Measurements from ENCODE around the gene ABHD8. TPM values are rescaled to one million over a fixed set of nuclear protein-coding genes. Genes with fewer than 3 reads are reported as not detected.
A peak's percentile ranks its signal among the peaks of the same experiment; 100 is the strongest.
"Not testable (repeated sequence)": the region's sequence is repeated elsewhere in the genome, so short reads cannot be mapped to it uniquely, and the experiment has no call there.

The ABHD8 gene
- total RNA-seq, 2 donors from 2014 or later: 11.2 to 11.6 TPM

DNA sequence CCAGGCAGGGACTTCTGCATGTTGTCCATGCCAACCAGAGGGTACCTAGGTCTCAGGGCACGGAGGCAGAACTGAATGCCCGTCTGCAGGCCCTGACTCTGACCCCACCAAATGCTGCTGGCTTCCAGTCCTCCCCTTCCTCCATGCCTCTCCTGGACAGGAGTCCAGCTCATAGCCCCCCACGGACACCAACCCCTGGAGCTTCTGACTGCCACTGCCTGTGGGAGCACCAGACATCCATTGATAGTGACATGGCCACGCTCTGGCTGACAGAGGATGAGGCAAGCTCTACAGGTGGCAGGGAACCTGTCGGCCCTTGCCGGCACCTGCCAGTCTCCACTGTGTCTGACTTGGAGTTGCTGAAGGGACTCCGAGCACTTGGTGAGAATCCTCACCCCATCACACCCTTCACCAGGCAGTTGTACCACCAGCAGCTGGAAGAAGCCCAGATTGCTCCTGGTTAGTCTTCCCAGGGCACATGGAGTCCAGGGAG is 19.7 kb downstream of the ABHD8 start:
- intact Hi-C loops (cut with DNase I): loop anchor here in 1 of 2 donors (5.0 to 10.0 kb wide), 2 partner anchors 79 to 216 kb away; no protein-coding TSS in a partner anchor
- ATAC-seq (no peak), DNase-seq (no peak)

DNA sequence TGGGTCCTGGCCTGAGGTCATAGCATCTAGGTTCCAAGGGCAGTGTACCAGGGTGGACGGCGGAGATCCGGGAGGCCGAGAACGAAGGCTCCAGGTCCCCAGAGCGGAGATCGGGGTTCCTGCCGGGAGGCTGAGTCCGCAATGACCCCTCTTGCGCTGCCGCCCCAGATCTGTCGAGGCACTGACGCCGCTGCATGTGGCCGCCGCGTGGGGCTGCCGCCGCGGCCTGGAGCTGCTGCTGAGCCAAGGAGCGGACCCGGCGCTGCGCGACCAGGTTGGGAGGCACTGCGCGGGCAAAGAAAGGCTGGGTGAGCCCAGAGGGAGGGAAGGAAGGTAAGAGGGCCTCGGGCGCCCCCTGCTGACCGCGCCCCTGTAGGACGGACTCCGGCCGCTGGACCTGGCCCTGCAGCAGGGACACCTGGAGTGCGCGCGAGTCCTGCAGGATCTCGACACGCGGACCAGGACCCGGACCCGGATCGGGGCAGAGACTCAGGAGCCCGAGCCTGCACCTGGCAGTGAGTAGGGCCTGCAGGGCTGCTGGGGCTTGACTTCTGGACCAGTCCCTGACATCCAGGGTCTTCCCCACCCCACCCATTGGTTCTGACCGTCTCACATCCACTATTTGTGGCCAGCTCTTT is 20.6 kb downstream of the ABHD8 start:
- intact Hi-C loops (cut with DNase I): loop anchor here (1.0 to 10.0 kb wide), 3 partner anchors 78 to 215 kb away; no protein-coding TSS in a partner anchor
- DNase-seq: peak; percentile 85
- peak; percentile 95 to 96 for ATAC-seq

DNA sequence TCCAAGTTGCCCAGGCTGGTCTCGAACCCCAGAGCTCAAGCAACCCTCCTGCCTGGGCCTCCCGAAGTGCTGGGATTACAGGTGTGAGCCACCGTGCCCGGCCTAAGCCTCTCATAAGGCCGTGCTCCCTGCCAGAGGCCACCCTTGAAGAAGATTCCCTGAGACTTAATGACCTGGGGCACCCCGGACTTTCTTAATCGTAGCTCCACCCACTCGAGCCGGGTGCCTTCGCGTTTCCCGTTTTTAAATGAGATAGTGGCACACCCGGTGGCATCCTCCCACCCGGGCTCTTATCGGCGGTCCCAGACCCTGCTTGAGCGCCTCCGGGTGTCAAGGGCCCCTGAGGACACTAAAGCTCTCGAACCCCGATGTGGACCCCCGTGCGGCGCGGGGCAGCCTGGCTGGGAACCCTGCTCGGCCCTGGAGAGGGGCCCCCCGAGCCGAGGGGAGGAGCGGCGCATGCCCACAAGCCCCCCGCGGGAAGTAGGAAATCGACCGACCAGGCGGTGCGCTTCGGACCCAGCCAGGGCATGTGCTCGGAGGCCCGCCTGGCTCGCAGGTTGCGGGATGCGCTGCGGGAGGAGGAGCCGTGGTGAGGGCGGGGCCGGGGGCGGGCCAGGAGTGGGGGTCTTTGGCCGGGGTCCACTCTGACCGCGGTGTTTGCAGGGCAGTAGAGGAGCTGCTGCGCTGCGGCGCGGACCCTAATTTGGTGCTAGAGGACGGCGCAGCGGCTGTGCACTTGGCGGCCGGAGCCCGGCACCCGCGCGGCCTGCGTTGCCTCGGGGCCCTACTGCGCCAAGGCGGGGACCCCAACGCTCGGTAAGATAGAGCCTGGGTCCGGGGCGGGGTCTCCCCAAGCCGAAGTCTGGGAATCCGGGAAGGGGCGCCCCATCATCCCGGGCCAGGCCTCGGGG is 21.6 kb downstream of the ABHD8 start, which contains the start of gene ANKLE1:
TSS of gene ANKLE1 (plus strand) at position 511 of the 914 bp plus-strand sequence. CDS start at position 531, 20 bp downstream.
- DNase-seq: no peak
- intact Hi-C loops (cut with DNase I): loop anchor here (1.0 to 10.0 kb wide), 3 partner anchors 77 to 214 kb away; no protein-coding TSS in a partner anchor
- peak; percentile 40 to 56 for ATAC-seq

DNA sequence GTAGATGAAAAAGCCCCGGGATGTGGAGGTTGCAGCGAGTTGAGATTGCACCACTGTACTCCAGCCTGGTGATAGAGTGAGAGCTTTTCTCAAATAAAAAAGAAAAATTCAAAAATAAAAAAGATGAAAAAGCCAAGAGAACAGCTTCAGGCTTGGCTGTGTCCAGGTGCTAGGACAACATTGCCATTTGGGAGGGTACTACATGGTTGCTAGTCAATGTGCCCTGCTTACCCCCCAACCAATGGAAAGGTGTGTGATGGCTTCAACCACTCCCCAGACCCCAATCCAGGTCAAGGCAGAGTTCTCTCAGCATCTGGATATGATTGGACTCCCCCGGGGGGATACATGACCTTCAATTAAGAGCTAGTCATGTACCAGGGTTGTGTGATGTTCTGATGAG is 23.8 kb downstream of the ABHD8 start:
- intact Hi-C loops (cut with DNase I): no loop called here
- ATAC-seq: no peak
- DNase-seq: no peak

DNA sequence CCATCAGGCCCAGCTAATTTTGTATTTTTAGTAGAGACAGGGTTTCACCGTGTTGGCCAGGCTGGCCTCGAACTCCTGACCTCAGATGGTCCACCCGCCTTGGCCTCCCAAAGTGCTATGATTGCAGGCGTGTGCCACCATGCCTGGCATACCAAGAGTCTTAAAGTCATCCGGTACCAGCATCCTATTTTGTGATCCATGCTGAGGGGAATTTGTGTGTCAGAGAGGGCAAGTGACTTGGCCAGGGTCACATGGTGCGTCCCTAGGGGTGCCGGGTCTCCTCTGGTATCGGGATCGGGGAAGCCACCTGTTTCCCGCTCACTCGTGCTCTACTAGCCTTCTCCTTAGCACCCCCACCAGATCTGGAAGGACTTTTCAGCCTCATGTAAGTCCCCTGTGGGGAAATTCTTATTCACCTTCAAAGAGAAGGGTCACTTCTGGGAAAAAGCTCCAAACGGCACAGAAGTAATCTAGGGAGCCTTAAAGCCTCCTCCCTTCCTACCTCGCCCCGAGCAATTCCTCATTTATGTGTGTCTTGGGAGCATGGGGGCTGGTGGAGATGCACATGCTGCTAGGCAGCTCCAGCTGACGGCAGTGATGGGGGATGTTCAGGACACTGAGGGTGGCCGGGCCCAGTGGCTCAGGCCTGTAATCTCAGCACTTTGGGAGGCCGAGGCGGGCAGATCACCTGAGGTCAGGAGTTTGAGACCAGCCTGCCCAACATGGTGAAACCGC is 27.6 kb downstream of the ABHD8 start:
- intact Hi-C loops (cut with DNase I): no loop called here
- no peak for DNase-seq
- no peak for ATAC-seq

DNA sequence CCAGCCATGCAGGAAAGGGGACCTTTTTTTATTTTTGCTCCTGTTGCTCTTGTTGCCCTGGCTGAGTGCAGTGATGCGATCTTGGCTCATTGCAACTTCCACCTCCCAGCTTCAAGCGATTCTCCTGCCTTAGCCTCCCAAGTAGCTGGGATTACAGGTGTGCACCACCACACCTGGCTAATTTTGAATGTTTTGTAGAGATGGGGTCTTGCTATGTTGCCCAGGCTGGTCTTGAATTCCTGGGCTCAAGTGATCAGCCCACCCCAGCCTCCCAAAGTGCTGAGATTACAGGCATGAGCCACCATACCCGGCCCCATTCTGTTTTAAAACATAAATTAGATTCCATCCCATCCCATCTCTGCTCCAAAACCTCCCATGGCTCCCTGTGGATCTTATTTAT is 28.3 kb downstream of the ABHD8 start:
- ATAC-seq; DNase-seq; intact Hi-C loops (cut with DNase I): not testable (repeated sequence)

DNA sequence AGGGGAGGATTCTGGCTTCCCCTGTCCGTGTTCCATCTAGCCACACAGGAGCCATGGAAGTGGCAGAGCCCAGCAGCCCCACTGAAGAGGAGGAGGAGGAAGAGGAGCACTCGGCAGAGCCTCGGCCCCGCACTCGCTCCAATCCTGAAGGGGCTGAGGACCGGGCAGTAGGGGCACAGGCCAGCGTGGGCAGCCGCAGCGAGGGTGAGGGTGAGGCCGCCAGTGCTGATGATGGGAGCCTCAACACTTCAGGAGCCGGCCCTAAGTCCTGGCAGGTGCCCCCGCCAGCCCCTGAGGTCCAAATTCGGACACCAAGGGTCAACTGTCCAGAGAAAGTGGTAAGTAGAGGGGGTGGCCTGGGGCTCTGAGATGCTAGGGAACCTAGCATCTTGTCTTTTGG is 34.5 kb downstream of the ABHD8 start:
- no peak for DNase-seq
- no peak for ATAC-seq
- intact Hi-C loops (cut with DNase I): no loop called here

DNA sequence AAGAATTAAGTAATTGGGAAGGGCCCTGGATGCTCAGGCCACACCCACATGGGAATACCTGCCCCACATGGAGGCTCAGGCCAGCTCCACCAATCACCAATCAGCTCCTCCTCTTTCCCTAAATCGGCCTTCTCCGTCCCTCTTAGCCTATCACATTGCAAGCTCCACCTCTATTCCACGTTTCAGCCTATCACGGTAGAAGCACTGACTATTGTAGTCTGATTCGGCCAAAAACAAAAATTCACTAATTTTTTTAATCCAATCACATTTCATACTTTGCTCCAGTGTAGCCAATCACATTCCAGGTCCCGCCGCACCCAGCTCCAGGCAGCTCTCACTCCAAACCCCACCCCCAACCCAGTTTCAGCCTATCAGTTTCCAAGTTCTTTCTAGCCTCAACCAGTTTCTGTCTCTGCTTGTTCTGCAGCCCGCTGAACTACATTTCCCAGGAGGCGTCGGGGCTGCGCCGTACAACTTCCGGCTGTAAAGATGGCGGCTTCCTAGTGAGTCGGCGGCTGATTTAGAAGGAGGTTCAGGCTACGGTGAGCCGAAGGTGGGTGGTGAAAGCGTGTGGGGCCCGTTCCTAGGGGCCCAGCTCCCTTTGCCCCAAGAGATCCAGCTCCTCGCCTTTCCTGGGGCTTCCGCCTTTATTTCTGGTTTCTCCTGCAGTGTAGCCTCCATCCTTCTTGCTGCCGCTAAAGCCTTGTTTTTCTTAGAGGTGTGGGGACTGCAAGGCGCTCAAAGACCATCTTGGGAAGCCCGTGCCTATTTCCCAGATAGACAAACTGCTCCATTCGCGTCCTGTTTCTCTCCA is 36.0 kb downstream of the ABHD8 start, which contains the start of gene BABAM1:
TSS of gene BABAM1 (plus strand) at position 469 of the 814 bp plus-strand sequence. CDS start 1,364 bp downstream, outside the sequence.
- DNase-seq: peak; percentile 95
- intact Hi-C loops (cut with DNase I): no loop called here
- peak; percentile 98 for ATAC-seq

DNA sequence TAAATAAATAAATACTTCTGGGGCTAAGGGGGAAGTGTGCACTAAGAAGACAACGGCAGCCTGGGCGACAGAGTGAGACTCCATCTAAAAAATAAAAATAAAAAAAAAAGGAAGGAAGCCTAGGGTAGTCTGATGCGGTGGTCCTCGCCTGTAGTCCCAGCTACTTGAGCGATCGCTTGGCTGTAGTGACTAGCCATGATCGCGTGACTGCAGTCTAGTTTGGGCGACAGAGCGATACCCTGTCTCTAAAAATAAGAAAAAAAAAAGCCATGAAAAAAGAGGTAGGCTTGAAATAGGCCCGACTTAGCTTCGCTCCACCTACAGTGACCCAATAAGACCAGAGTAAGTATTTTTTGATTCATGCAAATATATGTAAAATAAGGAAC is 36.6 kb downstream of the ABHD8 start:
- intact Hi-C loops (cut with DNase I): no loop called here
- no peak for ATAC-seq
- DNase-seq: no peak

DNA sequence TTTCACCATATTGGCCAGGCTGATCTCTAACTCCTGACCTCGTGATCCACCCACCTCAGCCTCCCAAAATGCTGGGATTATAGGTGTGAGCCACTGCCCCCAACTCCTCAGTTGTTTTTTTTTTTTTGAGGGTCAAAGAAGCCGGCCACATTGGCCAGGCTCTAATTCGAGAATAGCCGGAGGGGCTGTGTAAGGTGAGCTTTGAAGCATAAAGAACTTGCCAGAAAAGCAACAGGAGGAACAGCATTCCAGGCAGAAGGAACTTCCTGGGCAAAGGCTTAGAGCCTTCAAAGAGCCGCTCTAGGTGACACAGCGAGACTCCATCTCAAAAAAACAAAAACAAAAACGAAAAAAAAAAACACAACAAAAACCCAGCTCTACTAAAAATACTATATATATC is 37.2 kb downstream of the ABHD8 start:
- intact Hi-C loops (cut with DNase I): no loop called here
- DNase-seq (no peak), ATAC-seq (no peak)

DNA sequence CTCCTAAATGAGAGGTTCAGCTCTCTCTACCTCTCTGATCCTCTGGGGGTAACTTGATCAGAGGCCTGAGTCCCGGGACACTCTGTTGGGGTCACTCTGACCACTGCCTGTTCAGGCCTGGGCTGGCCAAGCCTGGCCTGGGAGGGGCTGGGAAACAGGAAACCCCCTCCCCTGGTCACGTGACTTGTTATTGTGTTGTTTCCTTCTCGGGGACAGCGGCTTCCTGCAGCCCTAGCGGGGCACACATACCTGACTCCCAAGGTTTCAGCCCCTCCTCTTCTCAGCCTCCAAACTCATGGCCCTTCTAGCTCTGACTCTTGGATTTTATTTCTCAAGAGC is 38.6 kb downstream of the ABHD8 start, which contains the start of gene USHBP1:
TSS of gene USHBP1 (minus strand) at position 105 of the 339 bp plus-strand sequence. CDS start 446 bp downstream, outside the sequence.
- peak; percentile 69 for DNase-seq
- ATAC-seq: no peak
- intact Hi-C loops (cut with DNase I): no loop called here

DNA sequence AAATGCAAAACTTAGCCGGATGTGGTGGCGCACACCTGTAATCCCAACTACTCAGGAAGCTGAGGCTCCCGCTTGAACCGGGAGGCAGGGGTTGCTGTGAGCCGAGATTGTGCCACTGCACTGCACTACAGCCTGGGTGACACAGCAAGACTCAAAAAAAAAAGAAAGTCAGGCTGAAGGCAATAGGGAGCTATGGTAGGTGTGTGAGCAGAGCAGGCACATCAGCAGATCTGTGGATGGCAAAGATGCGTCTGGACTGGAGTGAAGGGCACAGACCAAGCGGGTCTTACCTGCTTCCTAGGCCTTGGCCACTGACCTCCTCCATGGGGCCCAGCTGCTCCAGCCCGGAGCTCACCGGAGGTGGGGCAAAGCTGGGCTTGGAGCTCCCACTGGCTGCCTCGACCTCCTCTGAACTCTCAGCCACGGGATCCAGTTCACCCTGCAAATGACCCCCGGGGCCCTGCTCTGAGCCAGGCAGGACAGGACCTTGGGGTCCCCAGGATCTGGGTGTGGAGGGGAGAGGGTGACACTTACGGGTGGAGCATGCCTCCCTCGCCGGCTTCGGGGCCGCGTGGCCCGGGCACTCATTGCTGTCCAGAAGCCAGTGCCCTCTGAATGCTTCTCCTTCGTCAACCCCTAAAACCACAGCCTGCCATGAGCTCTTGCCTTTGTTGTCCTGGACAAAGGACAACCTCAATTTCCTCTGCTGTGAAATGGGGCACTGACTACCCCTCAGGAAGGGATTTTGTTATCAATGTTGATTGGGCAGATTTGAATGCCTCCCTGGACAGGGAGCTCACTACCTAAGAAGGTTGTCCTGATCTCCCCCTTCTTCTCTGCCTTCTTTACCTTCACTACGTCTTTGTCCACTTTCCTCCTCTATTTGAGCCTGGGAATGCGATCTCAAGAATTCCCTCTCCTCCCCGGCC is 39.2 kb downstream of the ABHD8 start:
- ATAC-seq (no peak), DNase-seq (no peak)
- intact Hi-C loops (cut with DNase I): no loop called here

DNA sequence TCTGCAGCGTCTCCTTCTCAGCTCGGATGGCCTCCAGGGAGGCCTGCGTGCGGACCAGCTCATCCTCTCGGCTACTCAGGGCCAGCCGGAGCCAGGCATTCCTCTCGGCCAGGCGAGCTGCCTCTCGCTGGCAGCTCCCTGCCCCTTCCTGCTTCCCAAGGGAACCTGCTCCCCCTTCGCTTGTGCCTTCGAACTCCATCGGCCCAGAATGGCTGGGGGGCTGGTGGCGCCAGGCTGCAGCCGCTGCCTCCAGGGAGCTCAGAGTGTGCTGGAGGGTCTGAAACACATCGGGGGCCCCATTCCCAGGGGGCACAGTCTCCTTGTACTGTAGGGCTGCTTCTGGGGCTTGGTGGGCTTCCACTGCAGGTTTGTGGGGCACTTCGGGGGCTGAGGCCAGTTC is 40.7 kb downstream of the ABHD8 start:
- ATAC-seq: no peak
- no peak for DNase-seq
- intact Hi-C loops (cut with DNase I): no loop called here

DNA sequence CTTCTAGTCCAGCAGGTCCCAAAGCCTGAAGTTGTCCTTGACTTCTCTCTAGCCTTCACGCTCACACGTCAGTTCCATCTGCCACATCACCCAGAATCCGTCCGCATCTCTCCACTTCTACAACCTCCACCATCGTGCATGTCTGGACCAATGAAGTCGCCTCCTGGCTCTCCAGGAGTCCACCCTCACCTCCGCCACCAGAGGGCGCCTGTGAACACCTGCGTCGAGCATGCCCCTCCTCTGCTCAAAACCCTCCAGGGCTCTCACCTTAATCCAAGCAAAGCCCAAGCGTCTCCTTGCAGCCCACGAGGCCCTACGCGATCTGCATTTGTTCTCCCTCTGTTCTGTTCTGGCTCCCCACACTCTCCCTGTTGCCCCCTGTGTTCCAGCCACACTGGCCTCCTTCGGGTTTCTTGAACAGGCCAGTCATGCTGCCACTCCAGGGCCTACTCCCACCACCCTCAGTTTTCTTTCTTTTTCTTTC is 42.3 kb downstream of the ABHD8 start:
- ATAC-seq (peak; percentile 81 to 83), DNase-seq (peak; percentile 77)
- intact Hi-C loops (cut with DNase I): no loop called here

DNA sequence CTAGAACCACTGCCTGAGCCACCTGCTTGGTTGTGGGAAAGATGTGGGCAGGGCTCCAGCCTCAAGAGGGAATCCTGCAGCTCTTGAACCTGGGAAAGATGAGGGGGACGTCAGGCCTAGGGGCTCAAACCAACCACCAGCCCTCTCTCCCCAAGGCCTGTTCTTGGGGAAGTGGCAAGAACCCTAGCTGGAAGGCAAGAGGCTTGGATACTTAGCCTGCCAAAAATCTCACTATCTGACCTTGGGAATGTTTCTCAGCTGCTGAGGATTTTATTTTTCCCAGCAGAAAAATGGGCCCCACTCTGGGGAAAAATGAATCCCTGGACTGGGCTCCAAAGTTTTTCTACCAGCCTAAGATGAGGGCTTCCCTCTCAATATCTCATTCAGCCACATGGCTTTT is 43.3 kb downstream of the ABHD8 start:
- intact Hi-C loops (cut with DNase I): no loop called here

DNA sequence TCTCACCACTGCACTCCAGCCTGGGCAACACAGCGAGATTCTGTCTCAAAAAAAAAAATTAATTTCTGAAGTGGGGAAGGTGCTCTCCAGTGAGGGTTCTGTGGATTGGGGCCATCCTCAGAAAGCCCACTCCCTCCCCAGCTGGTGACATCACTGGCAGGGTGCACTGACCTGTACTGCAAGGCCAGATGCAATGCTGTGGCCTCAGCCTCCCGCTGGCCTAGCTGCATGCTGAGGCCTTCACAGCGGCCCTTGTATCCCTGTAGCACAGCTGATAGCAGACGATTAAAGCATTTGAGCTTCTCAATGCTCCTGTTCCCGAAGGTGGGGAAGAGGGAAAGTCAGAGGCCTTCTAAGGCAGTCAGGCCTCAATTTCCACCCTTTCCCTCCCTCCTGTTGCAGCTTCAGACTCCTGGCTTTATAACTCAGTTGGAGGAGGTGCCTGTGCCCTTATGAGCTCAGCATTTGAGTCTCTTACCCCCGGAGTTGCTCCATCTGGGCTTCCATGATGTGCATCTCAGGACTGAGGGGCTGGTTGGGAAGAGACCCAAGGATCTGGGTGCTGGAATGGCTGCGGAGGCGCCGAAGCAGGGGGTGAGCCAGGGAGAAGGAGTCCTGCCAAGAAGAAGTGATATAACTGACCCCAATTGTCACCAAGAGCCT is 44.0 kb downstream of the ABHD8 start:
- ATAC-seq: no peak
- intact Hi-C loops (cut with DNase I): no loop called here
- DNase-seq: no peak

More for the DNA sequence above, 43.3 kb downstream of the ABHD8 start:
- DNase-seq (no peak), ATAC-seq (no peak)

DNA sequence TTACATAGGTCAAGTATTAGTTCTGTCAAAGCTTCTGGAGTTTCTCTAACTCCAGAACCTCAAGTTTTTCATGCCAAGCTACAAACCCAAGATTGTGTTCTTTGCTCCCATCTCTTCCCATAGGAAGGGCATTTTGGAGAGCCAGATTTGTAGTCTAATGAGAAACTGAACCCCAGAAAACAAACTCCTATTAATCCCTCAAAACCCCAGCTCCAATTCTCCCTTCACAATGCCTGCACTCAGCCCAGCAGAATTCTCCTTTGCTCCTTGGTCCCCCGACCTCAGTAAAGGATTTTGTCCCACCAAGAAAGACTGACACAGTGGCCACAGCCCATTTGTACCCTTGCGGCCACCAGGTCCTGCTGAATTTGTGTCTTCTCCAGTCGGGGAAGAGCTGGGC is 47.1 kb downstream of the ABHD8 start:
- intact Hi-C loops (cut with DNase I): no loop called here
- DNase-seq (no peak), ATAC-seq (no peak)
